Activated T-helper 2 cell treated with anti-CD3 and anti-CD28 coated beads, Interferon-gamma antibody, Interleukin-2, Interleukin-4, amounts not matched to agents 10 μg/mL and 5 μg/mL and 100 μg/mL, durations not matched to agents 14 hours and 24 hours and 36 hours (primary cell): ENCODE data around the gene CDX1. TPM values are rescaled to one million over a fixed set of nuclear protein-coding genes. Genes with fewer than 3 reads are reported as not detected.

ENCODE experiments used
- DNase-seq: peaks from one replicate; pipeline ENCODE4 v3.0.0; 2021; ENCODE audit warnings: low spot score
- H3K27ac Mint-ChIP-seq: one replicate; pipeline ENCODE4 v1.8.0; 2021; ENCODE audit warnings: mixed read lengths
- H3K27me3 Mint-ChIP-seq: one replicate; pipeline ENCODE4 v1.8.0; 2021; ENCODE audit warnings: low read depth, mixed read lengths
- H3K36me3 Mint-ChIP-seq: one replicate; pipeline ENCODE4 v1.8.0; 2021; ENCODE audit warnings: low read depth, mixed read lengths
- H3K4me1 Mint-ChIP-seq: one replicate; pipeline ENCODE4 v1.8.0; 2021; ENCODE audit warnings: low read depth, mixed read lengths
- H3K4me3 Mint-ChIP-seq: one replicate; pipeline ENCODE4 v1.8.0; 2021; ENCODE audit warnings: low read depth, mild to moderate bottlenecking, moderate library complexity, mixed read lengths
- H3K9me3 Mint-ChIP-seq: one replicate; pipeline ENCODE4 v1.8.0; 2021; ENCODE audit warnings: mixed read lengths
- intact Hi-C: fragments of 100-400 bp; cut with micrococcal nuclease; formaldehyde crosslinking; loops from one replicate; pipeline ENCODE4 v1.15.1; 2023
- total RNA-seq: library from RNA; stranded (reverse); gene quantifications from 2 replicates; pipeline ENCODE4 v1.2.3, GENCODE V29; 2022

CDX1 gene
- total RNA-seq, 1 donor from 2014 or later, result not detected

DNA sequence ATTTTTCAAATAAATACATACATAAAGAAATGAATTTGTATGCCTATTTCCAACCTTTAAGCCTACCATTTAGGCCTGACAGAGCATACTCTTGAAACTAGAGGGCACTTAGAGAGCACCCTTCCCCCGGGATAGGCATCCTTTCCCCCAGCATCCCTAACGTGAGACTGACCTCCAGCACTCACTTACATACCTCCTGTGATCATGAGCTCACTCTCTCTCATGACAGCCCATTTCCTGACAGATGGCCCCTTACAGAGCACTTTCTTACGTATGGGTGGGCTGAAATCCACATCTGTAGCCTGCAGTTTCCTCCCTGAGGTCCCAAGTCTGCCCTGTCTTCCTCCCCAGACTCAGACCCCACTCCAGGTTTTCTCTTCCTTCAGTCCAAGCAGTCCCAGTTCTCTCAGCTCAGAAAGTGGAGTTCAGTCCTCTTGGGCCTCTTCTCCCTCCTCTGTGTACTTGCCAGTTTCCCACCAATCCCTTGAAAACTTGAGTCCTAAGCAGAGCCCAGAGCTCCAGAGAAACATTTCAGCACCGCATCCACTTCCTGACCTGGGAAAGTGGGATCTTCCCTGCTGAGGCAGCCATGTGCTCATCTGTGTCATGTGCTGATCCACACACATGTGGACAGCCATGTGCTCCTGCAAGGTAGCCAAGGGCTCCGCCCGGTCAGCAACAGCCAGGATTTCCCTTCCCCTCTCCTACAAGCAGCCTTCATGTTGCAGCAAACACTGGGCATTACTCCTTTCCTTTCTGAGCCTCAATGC lies 2.2 kb upstream of the CDX1 start:
- no peaks in the 10 kb centered on the region for H3K36me3 Mint-ChIP-seq
- H3K27me3 Mint-ChIP-seq, result peaks cover 29% of the 10 kb centered on the region
- DNase-seq, result no peak
- H3K9me3 Mint-ChIP-seq, result no peaks in the 10 kb centered on the region
- no peaks in the 10 kb centered on the region for H3K4me1 Mint-ChIP-seq
- no peak overlapping the region for H3K4me3 Mint-ChIP-seq
- H3K27ac Mint-ChIP-seq, result no peak overlapping the region
- intact Hi-C loops, result no loop called here

DNA sequence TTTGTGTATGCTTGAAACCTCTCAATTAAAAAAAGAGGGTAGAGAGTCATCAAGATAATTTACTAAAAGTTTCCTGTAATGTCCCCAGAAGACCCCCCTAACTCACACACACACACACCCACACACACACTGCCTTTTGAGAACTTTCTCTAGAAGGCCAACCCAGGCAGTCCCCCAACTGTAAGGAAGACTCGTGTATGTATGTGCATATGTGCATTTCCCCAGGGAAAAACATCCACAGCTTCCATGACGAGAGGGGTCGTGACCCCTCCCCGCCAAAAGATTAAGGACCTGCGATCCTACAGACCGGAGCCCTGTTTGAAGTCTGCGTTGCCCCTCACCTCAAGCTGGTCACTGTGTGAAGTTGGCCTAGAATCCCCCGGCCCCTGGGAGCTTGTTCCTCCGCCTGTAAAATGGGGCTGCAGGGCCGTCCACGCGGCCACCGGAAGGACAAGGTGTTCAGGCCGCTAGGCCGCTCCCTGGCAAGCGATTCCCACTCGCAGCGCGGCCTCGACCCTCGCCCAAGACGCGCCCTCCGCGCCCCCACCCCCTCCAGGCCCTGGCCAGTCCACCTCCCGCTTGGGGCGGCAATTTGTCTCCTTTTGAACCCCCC lies 435 bp upstream of the CDX1 start:
- no peaks in the 10 kb centered on the region for H3K4me1 Mint-ChIP-seq
- H3K27me3 Mint-ChIP-seq, result peaks cover 36% of the 10 kb centered on the region
- intact Hi-C loops, result no loop called here
- no peak for DNase-seq
- H3K27ac Mint-ChIP-seq, result no peak overlapping the region
- no peaks in the 10 kb centered on the region for H3K9me3 Mint-ChIP-seq
- no peak overlapping the region for H3K4me3 Mint-ChIP-seq
- H3K36me3 Mint-ChIP-seq, result no peaks in the 10 kb centered on the region

DNA sequence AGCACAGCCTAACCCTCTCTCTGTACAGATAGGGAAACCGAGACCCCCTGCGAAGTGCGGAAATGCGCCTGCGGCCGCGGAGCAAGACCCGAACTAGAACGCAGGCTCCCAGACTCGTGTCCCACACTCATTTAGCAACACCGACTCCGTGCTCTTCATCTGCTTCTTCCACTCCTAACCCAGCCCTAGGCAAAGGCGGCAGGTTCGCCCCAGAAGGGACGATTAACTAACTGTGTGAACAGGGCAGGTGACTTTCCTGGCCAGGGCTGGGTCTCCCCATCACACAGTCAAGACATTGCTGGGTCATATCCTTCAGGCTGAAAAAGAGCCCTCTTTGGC lies 903 bp downstream of the CDX1 start:
- Mint-ChIP-seq H3K9me3 (no peaks in the 10 kb centered on the region), H3K27ac (no peak overlapping the region), H3K4me1 (no peaks in the 10 kb centered on the region), H3K27me3 (peaks cover 42% of the 10 kb centered on the region), H3K36me3 (no peaks in the 10 kb centered on the region), H3K4me3 (no peak overlapping the region)
- no peak for DNase-seq
- intact Hi-C loops, result no loop called here

DNA sequence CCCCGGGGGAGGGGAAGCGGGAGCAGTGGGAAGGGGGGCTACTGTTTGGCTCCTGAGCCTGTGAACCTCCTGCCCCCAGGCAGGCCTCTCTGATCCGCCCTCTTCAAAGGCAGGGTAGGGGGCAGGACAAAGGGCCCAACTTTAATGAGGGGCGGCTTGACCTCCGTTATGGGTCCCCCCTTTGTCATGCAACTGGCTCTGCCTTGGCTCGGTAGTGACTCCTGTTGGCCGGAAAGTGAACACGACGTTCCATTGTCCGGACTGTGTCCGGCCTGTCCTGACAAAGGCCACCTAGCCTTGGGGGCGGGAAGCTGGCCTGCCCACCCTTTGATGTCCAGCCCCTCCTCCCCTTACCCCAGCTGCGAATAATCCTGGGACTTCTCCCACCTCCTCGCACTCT lies 1.3 kb downstream of the CDX1 start:
- H3K9me3 Mint-ChIP-seq, result no peaks in the 10 kb centered on the region
- DNase-seq, result no peak
- no peaks in the 10 kb centered on the region for H3K4me1 Mint-ChIP-seq
- no peak overlapping the region for H3K4me3 Mint-ChIP-seq
- H3K36me3 Mint-ChIP-seq, result no peaks in the 10 kb centered on the region
- no peak overlapping the region for H3K27ac Mint-ChIP-seq
- peaks cover 42% of the 10 kb centered on the region for H3K27me3 Mint-ChIP-seq
- intact Hi-C loops, result no loop called here

DNA sequence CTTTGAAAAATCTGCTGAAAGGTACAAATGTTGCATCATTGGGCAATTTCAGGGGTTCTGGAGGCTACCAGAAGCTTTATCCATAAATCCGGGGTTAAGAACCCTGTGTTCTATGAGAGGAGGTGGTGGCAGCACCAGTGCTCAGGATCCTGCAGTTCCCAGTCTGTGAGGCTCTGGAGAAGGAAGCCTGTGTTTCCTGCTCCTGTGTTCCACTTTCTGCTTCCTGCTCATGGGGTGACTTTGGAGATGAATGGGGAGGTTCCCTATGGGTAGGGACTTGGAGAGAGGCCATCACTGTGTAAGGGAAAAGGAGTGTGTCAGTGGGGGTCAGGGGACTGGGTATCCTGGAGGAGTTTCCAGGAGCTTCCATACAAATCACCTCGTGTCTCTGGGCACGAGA lies 2.3 kb downstream of the CDX1 start:
- H3K27ac Mint-ChIP-seq, result no peak overlapping the region
- H3K4me1 Mint-ChIP-seq, result no peaks in the 10 kb centered on the region
- no peaks in the 10 kb centered on the region for H3K36me3 Mint-ChIP-seq
- intact Hi-C loops, result no loop called here
- H3K4me3 Mint-ChIP-seq, result no peak overlapping the region
- H3K27me3 Mint-ChIP-seq, result peaks cover 42% of the 10 kb centered on the region
- H3K9me3 Mint-ChIP-seq, result no peaks in the 10 kb centered on the region
- no peak for DNase-seq

DNA sequence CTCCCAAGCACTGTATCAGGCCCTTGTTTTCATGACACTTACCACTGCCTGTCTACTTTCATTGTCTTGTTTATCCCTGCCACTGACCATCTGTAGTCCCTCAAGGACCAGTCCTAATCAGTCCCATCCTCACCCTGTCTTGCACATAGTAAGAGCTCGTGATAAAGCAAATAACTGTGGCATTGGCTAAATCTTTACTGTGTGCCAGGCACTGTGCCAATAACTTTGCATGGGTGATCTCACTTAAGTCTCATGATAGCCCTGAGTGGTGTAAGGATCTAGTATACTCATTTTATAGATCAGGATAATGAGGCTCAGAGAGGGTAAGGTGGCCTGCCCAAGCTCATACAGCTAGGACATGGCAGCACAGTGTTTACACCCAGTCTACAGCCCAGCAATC lies 5.6 kb downstream of the CDX1 start:
- no peaks in the 10 kb centered on the region for H3K9me3 Mint-ChIP-seq
- no peak for DNase-seq
- no peak overlapping the region for H3K4me3 Mint-ChIP-seq
- peaks cover 27% of the 10 kb centered on the region for H3K27me3 Mint-ChIP-seq
- intact Hi-C loops, result no loop called here
- H3K36me3 Mint-ChIP-seq, result no peaks in the 10 kb centered on the region
- H3K27ac Mint-ChIP-seq, result no peak overlapping the region
- H3K4me1 Mint-ChIP-seq, result no peaks in the 10 kb centered on the region

DNA sequence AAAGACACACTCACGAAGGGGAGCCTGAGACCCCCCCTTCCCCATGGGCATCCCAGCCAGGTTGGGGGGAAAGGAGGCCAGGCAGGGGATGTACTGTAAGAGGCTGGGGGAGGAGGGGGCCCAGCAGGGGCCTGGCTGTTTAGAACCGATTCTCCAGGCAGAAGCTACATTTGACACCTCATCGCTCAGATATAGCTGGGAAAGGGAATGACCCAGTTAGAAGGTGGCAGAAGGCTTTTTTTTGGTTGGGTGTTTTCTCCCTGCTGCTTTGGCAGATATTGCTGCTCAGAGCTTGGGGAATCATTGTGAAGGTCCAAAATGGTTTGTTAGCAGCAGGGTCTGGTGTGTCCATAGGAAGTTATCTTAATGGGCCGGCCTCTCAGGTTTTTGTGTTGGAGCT lies 6.0 kb downstream of the CDX1 start:
- no peaks in the 10 kb centered on the region for H3K4me1 Mint-ChIP-seq
- intact Hi-C loops, result no loop called here
- H3K36me3 Mint-ChIP-seq, result no peaks in the 10 kb centered on the region
- no peak overlapping the region for H3K27ac Mint-ChIP-seq
- no peak for DNase-seq
- peaks cover 24% of the 10 kb centered on the region for H3K27me3 Mint-ChIP-seq
- no peaks in the 10 kb centered on the region for H3K9me3 Mint-ChIP-seq
- H3K4me3 Mint-ChIP-seq, result no peak overlapping the region

DNA sequence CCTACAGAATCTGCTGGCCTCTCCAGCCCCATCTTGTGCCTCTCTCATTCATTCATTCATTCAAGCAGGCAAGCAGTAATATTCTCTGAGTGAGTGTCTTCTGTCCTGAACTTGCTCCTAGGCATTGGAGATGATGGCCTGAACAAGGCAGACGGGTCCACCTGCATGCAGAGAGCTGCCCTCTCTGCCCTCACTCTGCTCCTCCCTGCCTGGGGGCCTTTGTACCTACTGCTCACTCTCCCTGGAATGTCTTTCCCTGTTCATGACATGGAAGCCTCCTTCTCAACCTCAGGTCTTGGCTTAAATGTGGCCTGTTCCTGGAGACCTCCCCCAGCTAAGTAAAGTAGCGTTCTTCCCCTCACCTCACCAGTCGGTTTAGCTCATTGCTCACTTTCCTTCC lies 6.6 kb downstream of the CDX1 start:
- no peak for DNase-seq
- Mint-ChIP-seq H3K36me3 (no peaks in the 10 kb centered on the region), H3K4me1 (no peaks in the 10 kb centered on the region), H3K4me3 (no peak overlapping the region), H3K27ac (no peak overlapping the region), H3K9me3 (no peaks in the 10 kb centered on the region), H3K27me3 (peaks cover 19% of the 10 kb centered on the region)
- intact Hi-C loops, result no loop called here

DNA sequence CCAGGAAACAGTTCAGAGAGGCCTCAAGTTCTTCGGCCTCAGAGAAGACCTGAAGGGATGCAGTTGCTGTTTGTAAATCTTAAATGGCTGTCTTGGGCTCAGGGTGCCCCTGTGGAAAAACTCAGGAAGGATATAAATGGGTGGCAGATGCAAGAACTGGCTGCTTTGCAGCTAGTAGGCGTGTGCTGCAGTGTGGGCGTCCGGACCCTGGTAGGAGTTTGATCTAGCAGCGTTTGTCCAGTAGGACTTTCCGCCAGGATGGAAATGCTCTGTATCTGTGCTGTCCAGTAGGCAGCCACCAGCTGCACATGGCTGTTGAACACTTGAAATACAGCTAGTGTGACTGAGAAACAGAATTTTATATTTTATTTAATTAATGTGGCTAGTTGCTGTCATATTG lies 7.7 kb downstream of the CDX1 start:
- no peak overlapping the region for H3K4me3 Mint-ChIP-seq
- H3K9me3 Mint-ChIP-seq, result no peaks in the 10 kb centered on the region
- no peak for DNase-seq
- H3K4me1 Mint-ChIP-seq, result no peaks in the 10 kb centered on the region
- intact Hi-C loops, result no loop called here
- H3K27ac Mint-ChIP-seq, result no peak overlapping the region
- H3K36me3 Mint-ChIP-seq, result no peaks in the 10 kb centered on the region
- peaks cover 12% of the 10 kb centered on the region for H3K27me3 Mint-ChIP-seq

DNA sequence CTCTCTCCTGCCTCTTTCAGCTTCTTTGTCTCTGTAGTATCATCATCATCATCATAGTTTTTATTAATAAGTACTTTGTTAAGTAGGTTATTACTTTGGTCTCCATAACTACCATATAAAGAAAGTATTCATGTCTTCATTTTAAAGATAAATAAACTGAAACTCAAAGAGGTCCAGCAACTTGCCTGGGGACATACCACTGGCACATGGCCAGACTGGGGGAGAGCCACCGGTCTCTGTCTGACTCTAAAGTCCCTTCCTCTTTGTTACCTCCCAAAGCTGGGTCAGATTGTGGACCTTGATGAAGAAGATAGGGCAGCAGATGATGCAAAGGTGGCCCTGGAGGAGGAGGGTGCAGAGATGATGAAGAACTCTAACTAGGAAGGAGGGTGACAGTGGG lies 8.5 kb downstream of the CDX1 start:
- Mint-ChIP-seq H3K27me3 (peaks cover 10% of the 10 kb centered on the region), H3K4me1 (no peaks in the 10 kb centered on the region), H3K36me3 (no peaks in the 10 kb centered on the region), H3K9me3 (no peaks in the 10 kb centered on the region), H3K4me3 (no peak overlapping the region), H3K27ac (no peak overlapping the region)
- no peak for DNase-seq
- intact Hi-C loops, result no loop called here

DNA sequence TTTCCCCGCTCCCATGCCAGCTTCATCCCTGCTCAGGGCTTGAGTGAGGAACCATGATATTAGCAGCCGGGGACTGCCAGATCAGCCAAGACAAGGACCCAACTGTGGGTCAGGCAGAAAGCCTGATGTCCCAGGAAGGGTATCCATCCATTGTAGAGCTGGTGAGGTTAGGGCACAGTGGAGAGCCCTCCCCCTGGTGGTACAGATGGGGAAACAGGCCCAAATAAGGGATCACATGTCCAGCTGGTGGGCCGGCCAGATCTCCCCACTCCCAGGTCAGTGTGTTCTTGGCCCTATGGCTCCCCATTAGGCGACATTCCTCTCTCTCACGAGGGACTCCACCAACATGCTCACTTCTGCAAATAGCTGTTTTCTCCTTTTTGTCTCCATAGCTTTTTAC lies 9.0 kb downstream of the CDX1 start:
- intact Hi-C loops, result no loop called here
- peaks cover 7% of the 10 kb centered on the region for H3K27me3 Mint-ChIP-seq

DNA sequence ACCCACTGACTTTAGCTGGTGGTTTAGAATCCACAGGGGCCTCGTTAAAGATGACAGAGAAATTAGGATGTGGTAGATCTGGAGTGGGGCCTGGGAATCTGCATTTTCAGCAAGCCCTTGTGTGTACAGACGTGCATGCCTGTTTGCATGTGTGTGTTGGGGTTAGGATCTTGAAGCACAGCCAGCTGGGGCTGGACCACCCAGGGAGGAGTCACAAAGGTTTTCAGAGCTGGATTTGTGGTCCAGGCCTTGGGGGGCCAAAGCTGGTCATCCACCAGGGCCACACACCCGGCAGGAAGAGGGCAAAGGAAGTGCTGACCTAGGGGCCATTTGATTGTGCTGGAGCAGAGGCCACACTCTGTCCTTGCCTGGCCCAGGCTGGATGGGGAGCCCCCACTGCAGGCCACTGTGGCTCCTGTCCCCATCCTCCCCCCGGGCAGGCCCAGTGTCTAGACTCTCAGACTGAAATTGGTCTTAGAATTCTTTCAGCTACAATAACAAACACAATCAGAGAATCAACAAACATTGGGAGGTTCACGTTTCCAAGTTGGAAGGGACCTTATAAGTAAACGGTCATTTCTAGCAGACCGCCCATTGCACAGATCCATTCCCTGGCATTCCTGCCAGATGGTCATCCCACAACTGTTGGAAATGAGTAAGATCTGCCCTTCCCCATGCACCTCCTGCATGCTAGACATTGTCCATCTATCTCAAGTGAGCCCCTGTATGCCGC lies 10.3 kb downstream of the CDX1 start:
- Mint-ChIP-seq H3K36me3 (no peaks in the 10 kb centered on the region), H3K9me3 (no peaks in the 10 kb centered on the region), H3K27me3 (peaks cover 5% of the 10 kb centered on the region), H3K27ac (no peak overlapping the region), H3K4me1 (no peaks in the 10 kb centered on the region), H3K4me3 (no peak overlapping the region)
- DNase-seq, result no peak
- intact Hi-C loops, result no loop called here

More for the DNA sequence above, 9.0 kb downstream of the CDX1 start:
- Mint-ChIP-seq H3K4me1 (no peaks in the 10 kb centered on the region), H3K36me3 (no peaks in the 10 kb centered on the region), H3K9me3 (no peaks in the 10 kb centered on the region), H3K27ac (no peak overlapping the region), H3K4me3 (no peak overlapping the region)
- no peak for DNase-seq

DNA sequence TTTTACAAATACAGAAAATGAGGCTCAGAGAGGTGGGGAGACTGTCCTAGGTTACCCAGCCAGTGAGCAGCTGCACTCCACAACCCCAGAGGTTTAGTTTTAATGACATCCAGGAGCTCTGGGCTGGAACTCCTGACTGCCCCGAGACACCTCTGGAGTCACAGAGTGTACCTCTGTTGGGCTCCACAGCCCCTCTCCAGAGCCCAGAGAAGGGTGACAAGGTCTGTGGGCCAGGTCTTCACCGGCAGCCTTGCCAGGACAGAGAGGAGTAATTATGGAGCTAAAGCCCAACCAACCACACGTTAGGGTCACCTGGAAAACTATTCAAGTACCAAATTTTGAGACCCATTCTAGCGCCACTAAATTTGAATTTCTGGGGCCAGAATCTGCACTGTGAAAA lies 11.1 kb downstream of the CDX1 start:
- H3K27ac Mint-ChIP-seq, result no peak overlapping the region
- H3K36me3 Mint-ChIP-seq, result no peaks in the 10 kb centered on the region
- H3K9me3 Mint-ChIP-seq, result no peaks in the 10 kb centered on the region
- H3K27me3 Mint-ChIP-seq, result no peaks in the 10 kb centered on the region
- DNase-seq, result no peak
- H3K4me1 Mint-ChIP-seq, result no peaks in the 10 kb centered on the region
- no peak overlapping the region for H3K4me3 Mint-ChIP-seq
- intact Hi-C loops, result no loop called here
